Activated CD4-positive, alpha-beta T cell treated with anti-CD3 and anti-CD28 coated beads for 1 hour (primary cell): ENCODE results near the gene TMEM255B.
"Not testable (repeated sequence)": the region's sequence is repeated elsewhere in the genome, so short reads cannot be mapped to it uniquely, and the experiment has no call there.

Source experiments
- DNase-seq: peaks from one replicate; pipeline ENCODE4 v3.0.0-alpha.2; 2020

TMEM255B gene

GRCh38 chr13:113770441-113770840, 11.4 kb downstream of the TMEM255B start:
- DNase-seq: no peak

- DNase-seq: no peak
Observed at GRCh38 chr13:113770937-113771336, 11.9 kb downstream of the TMEM255B start.

- no peak for DNase-seq
Observed at GRCh38 chr13:113771709-113772331, 12.8 kb downstream of the TMEM255B start.

- no peak for DNase-seq
Observed at GRCh38 chr13:113774177-113775107, 15.4 kb downstream of the TMEM255B start.

GRCh38 chr13:113775451-113776145, 16.6 kb downstream of the TMEM255B start:
- DNase-seq: no peak

GRCh38 chr13:113776231-113777125, 17.5 kb downstream of the TMEM255B start:
- no peak for DNase-seq

- DNase-seq: no peak
Observed at GRCh38 chr13:113777311-113778260, 18.6 kb downstream of the TMEM255B start.

GRCh38 chr13:113781571-113781970, 22.5 kb downstream of the TMEM255B start:
- no peak for DNase-seq

GRCh38 chr13:113782472-113782871, 23.4 kb downstream of the TMEM255B start:
- no peak for DNase-seq

- DNase-seq: no peak
Observed at GRCh38 chr13:113783200-113783881, 24.3 kb downstream of the TMEM255B start.

- DNase-seq: no peak
Observed at GRCh38 chr13:113783966-113784644, 25.1 kb downstream of the TMEM255B start.

GRCh38 chr13:113784645-113785024, 25.6 kb downstream of the TMEM255B start:
- DNase-seq: no peak

GRCh38 chr13:113785051-113786010, 26.3 kb downstream of the TMEM255B start:
- no peak for DNase-seq

- no peak for DNase-seq
Observed at GRCh38 chr13:113786262-113786841, 27.3 kb downstream of the TMEM255B start.

GRCh38 chr13:113787694-113788093, 28.7 kb downstream of the TMEM255B start:
- DNase-seq: no peak

GRCh38 chr13:113788413-113789135, 29.5 kb downstream of the TMEM255B start:
- no peak for DNase-seq

- no peak for DNase-seq
Observed at GRCh38 chr13:113789167-113789566, 30.1 kb downstream of the TMEM255B start.

- DNase-seq: not testable (repeated sequence)
Observed at GRCh38 chr13:113789931-113790330, 30.9 kb downstream of the TMEM255B start.
